HepG2 (cell line): Measurements from ENCODE around the gene IPO13.

Experiments
- ASH2L ChIP-seq: fragments of 300-600, 200-600 bp; sonication (generic); IDR thresholded peaks from 2 replicates; pipeline ENCODE4 v1.7.0; 2017; ENCODE audit warnings: low read depth, mild to moderate bottlenecking, moderate library complexity, mixed read lengths, low read length; ENCODE audit not compliant: insufficient read length
- BRCA1 ChIP-seq: sonication (generic); formaldehyde crosslinking; IDR thresholded peaks from 2 replicates; pipeline ENCODE4 v1.4.0; 2020; ENCODE audit warnings: missing genetic modification reagents
- NFE2L1 ChIP-seq: sonication (generic); formaldehyde crosslinking; IDR thresholded peaks from 2 replicates; pipeline ENCODE4 v1.4.0; 2020; ENCODE audit warnings: missing genetic modification reagents, mild to moderate bottlenecking, borderline replicate concordance
- PHF8 ChIP-seq: sonication (generic); formaldehyde crosslinking; IDR thresholded peaks from 2 replicates; pipeline ENCODE4 v1.5.0; 2020; ENCODE audit warnings: missing genetic modification reagents
- POLR2A ChIP-seq, 2 experiments: IDR thresholded peaks; 2 replicates each; pipeline ENCODE4 v1.6.1; 2011; ENCODE audit warnings: low read depth in 2 of 2, low read length in 2 of 2, mild to moderate bottlenecking in 1 of 2, moderate library complexity in 1 of 2; ENCODE audit not compliant: insufficient read depth in 1 of 2
- SP4 ChIP-seq: sonication (generic); formaldehyde crosslinking; IDR thresholded peaks from 2 replicates; pipeline ENCODE4 v1.8.1; 2023; ENCODE audit warnings: mild to moderate bottlenecking, missing genetic modification reagents
- ZHX2 ChIP-seq, 2 experiments: sonication (generic) in 1 of 2; formaldehyde crosslinking in 1 of 2; IDR thresholded peaks; 2 replicates each; pipeline versions ENCODE4 v1.6.1 to v1.9.0; 2014 to 2022; ENCODE audit warnings: antibody characterized with exemption in 1 of 2, borderline replicate concordance in 1 of 2, inconsistent platforms in 1 of 2, low read depth in 1 of 2, missing genetic modification reagents in 1 of 2
- ZNF607 ChIP-seq: sonication (generic); formaldehyde crosslinking; IDR thresholded peaks from 2 replicates; pipeline ENCODE4 v1.5.1; 2020; ENCODE audit warnings: missing genetic modification reagents, mild to moderate bottlenecking, borderline replicate concordance
- ZSCAN31 ChIP-seq: sonication (generic); formaldehyde crosslinking; IDR thresholded peaks from 2 replicates; pipeline ENCODE4 v1.5.0; 2020; ENCODE audit warnings: low read depth, mild to moderate bottlenecking, missing genetic modification reagents

GRCh38 chr1:44016041-44016889, 69.5 kb downstream of the IPO13 start:
- TF ChIP-seq BRCA1 (CRISPR knock-in tag) (no peak), ZSCAN31 (CRISPR knock-in tag) (no peak), ASH2L (no peak), ZHX2 (IDR thresholded peaks at IDR 0.05; ENCODE audit: low read depth) (no peak), ZHX2 (CRISPR knock-in tag; IDR thresholded peaks at IDR 0.05; ENCODE audit: borderline replicate concordance) (no peak), ZNF607 (CRISPR knock-in tag) (no peak), SP4 (CRISPR knock-in tag) (no peak), POLR2A (IDR thresholded peaks at IDR 0.05; ENCODE audit: insufficient read depth in 1 of 2, low read depth in 2 of 2, low read length in 2 of 2) (no peak), NFE2L1 (no peak), PHF8 (no peak)
